Panc1 (cell line): ENCODE measurements around the gene MROH7.

Source experiments
- POLR2AphosphoS5 ChIP-seq: IDR thresholded peaks from 2 replicates; pipeline ENCODE4 v1.6.1; 2012; ENCODE audit warnings: mild to moderate bottlenecking, low read depth, low read length, moderate library complexity
- REST ChIP-seq, 2 experiments: IDR thresholded peaks; 2 replicates each; pipeline ENCODE4 v1.6.1; 2011 to 2012; ENCODE audit warnings: low read depth in 2 of 2, control low read depth in 1 of 2, low read length in 1 of 2, mild to moderate bottlenecking in 1 of 2, moderate library complexity in 1 of 2; ENCODE audit not compliant: insufficient read depth in 1 of 2
- TF ChIP-seq, protein P1 (sequence below): fragments of 450-650 bp; IDR thresholded peaks from 2 replicates; pipeline ENCODE4 v1.5.1; 2017; ENCODE audit warnings: mild to moderate bottlenecking

DNA sequence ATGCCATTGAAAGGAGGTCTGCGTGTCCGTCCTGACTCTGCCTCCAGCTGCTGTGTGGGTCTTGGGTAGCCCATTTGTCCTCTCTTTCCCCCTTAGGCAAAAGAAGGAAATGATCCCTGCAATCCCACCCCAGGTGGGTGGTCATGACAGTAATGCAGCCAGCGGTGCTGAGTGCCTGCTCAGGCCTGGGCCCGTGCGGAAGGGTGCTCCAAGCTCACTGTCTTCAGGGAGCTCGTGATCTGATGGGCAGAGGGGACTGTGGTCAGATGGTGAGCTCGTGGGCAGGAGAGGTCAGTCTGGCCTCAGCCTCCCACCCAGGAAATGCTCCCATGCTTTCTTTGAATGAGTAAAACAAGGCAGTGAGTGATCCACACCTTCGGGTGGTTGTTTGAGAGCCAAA lies 38.8 kb downstream of the MROH7 start:
- TF ChIP-seq, protein P1, sequence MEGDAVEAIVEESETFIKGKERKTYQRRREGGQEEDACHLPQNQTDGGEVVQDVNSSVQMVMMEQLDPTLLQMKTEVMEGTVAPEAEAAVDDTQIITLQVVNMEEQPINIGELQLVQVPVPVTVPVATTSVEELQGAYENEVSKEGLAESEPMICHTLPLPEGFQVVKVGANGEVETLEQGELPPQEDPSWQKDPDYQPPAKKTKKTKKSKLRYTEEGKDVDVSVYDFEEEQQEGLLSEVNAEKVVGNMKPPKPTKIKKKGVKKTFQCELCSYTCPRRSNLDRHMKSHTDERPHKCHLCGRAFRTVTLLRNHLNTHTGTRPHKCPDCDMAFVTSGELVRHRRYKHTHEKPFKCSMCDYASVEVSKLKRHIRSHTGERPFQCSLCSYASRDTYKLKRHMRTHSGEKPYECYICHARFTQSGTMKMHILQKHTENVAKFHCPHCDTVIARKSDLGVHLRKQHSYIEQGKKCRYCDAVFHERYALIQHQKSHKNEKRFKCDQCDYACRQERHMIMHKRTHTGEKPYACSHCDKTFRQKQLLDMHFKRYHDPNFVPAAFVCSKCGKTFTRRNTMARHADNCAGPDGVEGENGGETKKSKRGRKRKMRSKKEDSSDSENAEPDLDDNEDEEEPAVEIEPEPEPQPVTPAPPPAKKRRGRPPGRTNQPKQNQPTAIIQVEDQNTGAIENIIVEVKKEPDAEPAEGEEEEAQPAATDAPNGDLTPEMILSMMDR: no peak
- TF ChIP-seq POLR2AphosphoS5: no peak
- TF ChIP-seq REST (IDR thresholded peaks at IDR 0.05; ENCODE audit: insufficient read depth in 1 of 2, low read depth in 2 of 2, low read length in 1 of 2): no peak
